ENCODE data around the gene EGLN3. TPM values are rescaled to one million over a fixed set of nuclear protein-coding genes. Genes with fewer than 3 reads are reported as not detected.

The EGLN3 gene
- polyA plus RNA-seq, 4 donors: 13.1 to 40.5 (median 25.5) TPM

DNA sequence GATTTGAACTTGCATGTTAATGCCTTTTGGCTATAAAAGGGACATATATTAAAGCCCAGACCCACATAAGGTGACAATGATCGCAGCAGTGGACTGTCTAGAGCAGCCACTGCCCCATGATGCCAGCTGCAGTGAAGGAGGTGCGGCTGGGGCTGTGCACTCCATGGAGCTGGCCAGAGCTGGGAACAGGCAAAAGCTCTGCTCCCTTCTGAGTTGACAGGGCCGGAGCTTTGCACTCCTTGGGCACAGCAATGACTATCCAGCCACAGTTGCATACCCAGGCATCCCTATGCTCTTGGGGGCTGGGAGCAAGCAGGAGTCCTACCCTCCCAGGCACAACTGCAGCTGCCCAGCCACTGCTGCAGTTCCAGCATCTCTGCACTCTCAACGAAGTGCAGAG, 50.2 kb downstream of the EGLN3 start:
- DNase-seq (no peak), FAIRE-seq (no peak)
- WGBS, 3 donors: 81 to 85% (median 85%) methylated on average over 4 of the region's 4 CpGs

GRCh38 chr14:33899723-33900341, 51.0 kb downstream of the EGLN3 start:
- DNase-seq (peak; percentile 37 to 54), FAIRE-seq (no peak)
- Histone ChIP-seq H3K36me3 (ENCODE audit: control insufficient read depth in 3 of 3, insufficient read depth in 2 of 3, low read depth in 1 of 3, low read length in 3 of 3) (no peaks in the 10 kb centered on the region), H3K27me3 (ENCODE audit: control insufficient read depth in 3 of 3, insufficient read depth in 3 of 3, low read length in 3 of 3) (no peaks in the 10 kb centered on the region), H3K27ac (ENCODE audit: low read depth in 1 of 3, low read length in 2 of 3) (no peak overlapping the region), H3K9me3 (ENCODE audit: control insufficient read depth in 2 of 2, insufficient read depth in 1 of 2, low read depth in 1 of 2, low read length in 1 of 2) (peaks cover 0 to 14% of the 10 kb centered on the region in 2 donors), H3K4me3 (ENCODE audit: low read depth in 1 of 3, low read length in 3 of 3) (no peak overlapping the region), H3K4me1 (ENCODE audit: control insufficient read depth in 3 of 3, insufficient read depth in 2 of 3, low read depth in 1 of 3, low read length in 2 of 3) (peaks cover 0 to 12% (median 0%) of the 10 kb centered on the region in 3 donors)
- 44 to 63% (median 53%) methylated on average over 3 of the region's 3 CpGs for WGBS, 3 donors

More for the DNA sequence above, 50.2 kb downstream of the EGLN3 start:
- no peaks in the 10 kb centered on the region for H3K36me3 ChIP-seq (ENCODE audit: control insufficient read depth in 3 of 3, insufficient read depth in 2 of 3, low read depth in 1 of 3, low read length in 3 of 3)
- H3K4me1 ChIP-seq (ENCODE audit: control insufficient read depth in 3 of 3, insufficient read depth in 2 of 3, low read depth in 1 of 3, low read length in 2 of 3): peaks cover 0 to 12% (median 0%) of the 10 kb centered on the region in 3 donors
- H3K27me3 ChIP-seq (ENCODE audit: control insufficient read depth in 3 of 3, insufficient read depth in 3 of 3, low read length in 3 of 3): no peaks in the 10 kb centered on the region
- no peak overlapping the region for H3K4me3 ChIP-seq (ENCODE audit: low read depth in 1 of 3, low read length in 3 of 3)
- peaks cover 0 to 14% of the 10 kb centered on the region in 2 donors for H3K9me3 ChIP-seq (ENCODE audit: control insufficient read depth in 2 of 2, insufficient read depth in 1 of 2, low read depth in 1 of 2, low read length in 1 of 2)
- H3K27ac ChIP-seq (ENCODE audit: low read depth in 1 of 3, low read length in 2 of 3): no peak overlapping the region

DNA sequence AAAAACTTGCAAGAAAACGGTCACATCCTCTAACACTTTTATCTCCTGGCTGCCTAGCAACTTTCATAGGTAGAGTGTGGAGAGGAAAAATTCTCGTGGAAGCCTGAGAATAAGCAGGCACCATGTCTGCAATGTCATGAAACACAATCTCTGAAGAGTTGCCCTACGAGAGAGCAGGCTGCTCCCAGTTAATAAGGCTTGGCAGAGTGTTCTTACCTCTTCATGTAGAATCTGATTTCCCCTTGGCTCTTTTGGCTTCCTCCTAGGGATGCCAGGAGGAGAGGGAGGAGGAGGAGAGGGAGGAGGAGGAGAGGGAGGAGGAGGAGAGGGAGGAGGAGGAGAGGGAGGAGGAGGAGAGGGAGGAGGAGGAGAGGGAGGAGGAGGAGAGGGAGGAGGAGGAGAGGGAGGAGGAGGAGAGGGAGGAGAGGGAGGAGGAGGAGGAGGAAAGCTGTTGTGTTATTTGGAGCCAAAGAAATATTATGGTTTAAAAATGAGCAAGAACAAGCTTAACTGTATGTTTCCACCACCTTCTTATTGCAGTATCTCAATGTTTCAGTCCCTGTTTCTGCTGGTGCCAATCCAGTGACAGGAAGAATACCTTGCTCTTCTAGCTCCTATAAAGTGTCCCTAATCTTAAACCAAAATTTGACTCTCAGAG, 52.9 kb downstream of the EGLN3 start:
- Histone ChIP-seq H3K9me3 (ENCODE audit: control insufficient read depth in 2 of 2, insufficient read depth in 1 of 2, low read depth in 1 of 2, low read length in 1 of 2) (peaks cover 0 to 14% of the 10 kb centered on the region in 2 donors), H3K27me3 (ENCODE audit: control insufficient read depth in 3 of 3, insufficient read depth in 3 of 3, low read length in 3 of 3) (no peaks in the 10 kb centered on the region), H3K27ac (ENCODE audit: low read depth in 1 of 3, low read length in 2 of 3) (no peak overlapping the region), H3K4me1 (ENCODE audit: control insufficient read depth in 3 of 3, insufficient read depth in 2 of 3, low read depth in 1 of 3, low read length in 2 of 3) (peaks cover 0 to 12% (median 0%) of the 10 kb centered on the region in 3 donors), H3K36me3 (ENCODE audit: control insufficient read depth in 3 of 3, insufficient read depth in 2 of 3, low read depth in 1 of 3, low read length in 3 of 3) (no peaks in the 10 kb centered on the region), H3K4me3 (ENCODE audit: low read depth in 1 of 3, low read length in 3 of 3) (no peak overlapping the region)
- whole genome bisulfite sequencing, 3 donors: 38 to 50% (median 48%) methylated on average over 3 of the region's 3 CpGs
- DNase-seq (no peak), FAIRE-seq (no peak)

DNA sequence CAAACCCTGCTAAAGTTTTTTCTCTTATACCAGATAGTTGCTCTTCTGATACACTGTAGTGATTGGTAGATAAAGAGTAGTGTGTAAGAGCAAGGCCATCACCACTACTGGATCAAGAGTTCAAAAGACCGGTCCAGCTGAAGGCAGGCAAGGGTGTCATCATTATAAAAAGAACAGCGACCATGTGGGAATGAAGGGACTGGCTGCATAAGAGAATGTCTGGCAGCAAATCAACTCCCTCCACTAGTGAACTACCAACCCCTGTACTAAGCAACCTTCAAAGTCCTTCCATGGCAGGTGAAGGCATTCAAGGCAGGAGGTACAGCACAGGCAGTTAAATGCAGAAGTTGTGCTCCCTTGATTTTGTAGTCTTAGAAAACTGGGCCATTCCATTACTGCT, 53.5 kb downstream of the EGLN3 start:
- Histone ChIP-seq H3K4me3 (ENCODE audit: low read depth in 1 of 3, low read length in 3 of 3) (no peak overlapping the region), H3K36me3 (ENCODE audit: control insufficient read depth in 3 of 3, insufficient read depth in 2 of 3, low read depth in 1 of 3, low read length in 3 of 3) (no peaks in the 10 kb centered on the region), H3K27ac (ENCODE audit: low read depth in 1 of 3, low read length in 2 of 3) (no peak overlapping the region), H3K27me3 (ENCODE audit: control insufficient read depth in 3 of 3, insufficient read depth in 3 of 3, low read length in 3 of 3) (no peaks in the 10 kb centered on the region), H3K9me3 (ENCODE audit: control insufficient read depth in 2 of 2, insufficient read depth in 1 of 2, low read depth in 1 of 2, low read length in 1 of 2) (peaks cover 0 to 12% of the 10 kb centered on the region in 2 donors), H3K4me1 (ENCODE audit: control insufficient read depth in 3 of 3, insufficient read depth in 2 of 3, low read depth in 1 of 3, low read length in 2 of 3) (peaks cover 0 to 12% (median 0%) of the 10 kb centered on the region in 3 donors)
- no peak for DNase-seq
- no peak for FAIRE-seq
- 90 to 98% (median 95%) methylated on average over 2 of the region's 2 CpGs for WGBS, 3 donors

- no peaks in the 10 kb centered on the region for H3K9me3 ChIP-seq (ENCODE audit: control insufficient read depth in 2 of 2, insufficient read depth in 1 of 2, low read depth in 1 of 2, low read length in 1 of 2)
- H3K4me1 ChIP-seq (ENCODE audit: control insufficient read depth in 3 of 3, insufficient read depth in 2 of 3, low read depth in 1 of 3, low read length in 2 of 3): peaks cover 0 to 4% (median 0%) of the 10 kb centered on the region in 3 donors
- DNase-seq (no peak), FAIRE-seq (no peak)
- H3K4me3 ChIP-seq (ENCODE audit: low read depth in 1 of 3, low read length in 3 of 3): no peak overlapping the region
- WGBS, 3 donors: 88 to 93% (median 92%) methylated on average over 1 of the region's 1 CpG
- H3K27ac ChIP-seq (ENCODE audit: low read depth in 1 of 3, low read length in 2 of 3): no peak overlapping the region
- no peaks in the 10 kb centered on the region for H3K27me3 ChIP-seq (ENCODE audit: control insufficient read depth in 3 of 3, insufficient read depth in 3 of 3, low read length in 3 of 3)
- no peaks in the 10 kb centered on the region for H3K36me3 ChIP-seq (ENCODE audit: control insufficient read depth in 3 of 3, insufficient read depth in 2 of 3, low read depth in 1 of 3, low read length in 3 of 3)
Observed at GRCh38 chr14:33894339-33894738, 56.5 kb downstream of the EGLN3 start.

DNA sequence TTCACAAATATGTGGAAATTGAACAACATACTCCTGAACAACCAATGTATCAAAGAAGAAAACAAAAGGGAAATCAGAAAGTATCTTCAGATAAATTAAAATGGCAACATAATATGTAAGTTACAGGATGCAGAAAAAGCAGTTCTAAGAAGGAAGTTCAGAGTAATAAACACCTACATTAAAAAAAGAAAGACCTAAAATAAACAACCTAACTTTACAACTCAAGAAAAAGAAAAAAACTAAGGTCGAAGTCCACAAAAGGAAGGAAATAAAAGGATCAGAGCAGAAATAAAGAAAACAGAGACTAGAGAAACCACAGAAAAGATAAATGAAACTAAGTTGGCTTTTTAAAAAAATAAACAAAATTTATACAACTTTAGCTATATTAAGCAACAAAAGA, 59.2 kb downstream of the EGLN3 start:
- FAIRE-seq: no peak

GRCh38 chr14:33884916-33885315, 66.0 kb downstream of the EGLN3 start:
- Histone ChIP-seq H3K9me3 (ENCODE audit: control insufficient read depth in 2 of 2, insufficient read depth in 1 of 2, low read depth in 1 of 2, low read length in 1 of 2) (peaks cover 0 to 11% of the 10 kb centered on the region in 2 donors), H3K36me3 (ENCODE audit: control insufficient read depth in 3 of 3, insufficient read depth in 2 of 3, low read depth in 1 of 3, low read length in 3 of 3) (no peaks in the 10 kb centered on the region), H3K27me3 (ENCODE audit: control insufficient read depth in 3 of 3, insufficient read depth in 3 of 3, low read length in 3 of 3) (no peaks in the 10 kb centered on the region), H3K4me1 (ENCODE audit: control insufficient read depth in 3 of 3, insufficient read depth in 2 of 3, low read depth in 1 of 3, low read length in 2 of 3) (no peaks in the 10 kb centered on the region), H3K4me3 (ENCODE audit: low read depth in 1 of 3, low read length in 3 of 3) (peak overlapping the region in 1 of 3 donors; percentile 14), H3K27ac (ENCODE audit: low read depth in 1 of 3, low read length in 2 of 3) (no peak overlapping the region)
- 92 to 98% (median 93%) methylated on average over 2 of the region's 2 CpGs for WGBS, 3 donors
- no peak for DNase-seq
- FAIRE-seq: no peak

More for the DNA sequence above, 59.2 kb downstream of the EGLN3 start:
- H3K27ac ChIP-seq (ENCODE audit: low read depth in 1 of 3, low read length in 2 of 3): no peak overlapping the region
- WGBS, 3 donors: 8 to 34% (median 14%) methylated on average over 1 of the region's 1 CpG
- H3K27me3 ChIP-seq (ENCODE audit: control insufficient read depth in 3 of 3, insufficient read depth in 3 of 3, low read length in 3 of 3): no peaks in the 10 kb centered on the region
- DNase-seq: peak; percentile 25 to 46
- H3K9me3 ChIP-seq (ENCODE audit: control insufficient read depth in 2 of 2, insufficient read depth in 1 of 2, low read depth in 1 of 2, low read length in 1 of 2): peaks cover 0 to 4% of the 10 kb centered on the region in 2 donors
- H3K4me1 ChIP-seq (ENCODE audit: control insufficient read depth in 3 of 3, insufficient read depth in 2 of 3, low read depth in 1 of 3, low read length in 2 of 3): no peaks in the 10 kb centered on the region
- H3K4me3 ChIP-seq (ENCODE audit: low read depth in 1 of 3, low read length in 3 of 3): no peak overlapping the region
- H3K36me3 ChIP-seq (ENCODE audit: control insufficient read depth in 3 of 3, insufficient read depth in 2 of 3, low read depth in 1 of 3, low read length in 3 of 3): no peaks in the 10 kb centered on the region

DNA sequence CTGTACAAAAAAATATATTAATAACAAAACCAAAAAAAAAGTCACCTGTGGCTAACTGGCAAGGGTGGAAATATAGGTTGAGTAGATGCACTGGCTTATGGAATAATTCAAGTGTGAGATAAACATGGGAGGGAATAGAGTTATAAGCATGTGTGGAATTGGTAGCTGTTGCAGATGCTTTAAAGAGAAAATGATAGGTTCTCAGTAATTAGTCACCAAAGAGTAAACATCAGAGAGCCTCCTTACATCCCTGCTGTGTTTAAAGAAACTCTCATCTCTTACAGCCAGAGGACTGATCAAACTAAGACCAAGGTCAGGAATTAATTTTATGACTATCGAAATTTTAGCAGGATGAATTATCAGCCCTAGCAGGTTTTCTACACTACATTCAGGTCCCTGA, 70.5 kb downstream of the EGLN3 start:
- Histone ChIP-seq H3K27ac (ENCODE audit: low read depth in 1 of 3, low read length in 2 of 3) (no peak overlapping the region), H3K4me1 (ENCODE audit: control insufficient read depth in 3 of 3, insufficient read depth in 2 of 3, low read depth in 1 of 3, low read length in 2 of 3) (no peaks in the 10 kb centered on the region), H3K4me3 (ENCODE audit: low read depth in 1 of 3, low read length in 3 of 3) (no peak overlapping the region), H3K36me3 (ENCODE audit: control insufficient read depth in 3 of 3, insufficient read depth in 2 of 3, low read depth in 1 of 3, low read length in 3 of 3) (no peaks in the 10 kb centered on the region), H3K9me3 (ENCODE audit: control insufficient read depth in 2 of 2, insufficient read depth in 1 of 2, low read depth in 1 of 2, low read length in 1 of 2) (peaks cover 0 to 17% of the 10 kb centered on the region in 2 donors), H3K27me3 (ENCODE audit: control insufficient read depth in 3 of 3, insufficient read depth in 3 of 3, low read length in 3 of 3) (no peaks in the 10 kb centered on the region)
- FAIRE-seq (no peak), DNase-seq (no peak)
- WGBS, 3 donors: 81 to 89% (median 84%) methylated on average over 1 of the region's 1 CpG

All from small intestine (tissue), 7 donors.